OCI-LY7 (cell line): ENCODE data around the gene HDAC10. TPM values are rescaled to one million over a fixed set of nuclear protein-coding genes. Genes with fewer than 3 reads are reported as not detected.

Experiments
- BruUV-seq: library from RNA; stranded (reverse); fragments of 400-500 nt; replicated peaks from 2 replicates; lab custom pipeline; 2021; lab: Mats Ljungman, UMichigan
- CTCF ChIA-PET: fragments of 300-600 bp; sonication (Branson Sonifier 250); formaldehyde crosslinking; loops from one replicate; lab custom pipeline; 2022; ENCODE audit warnings: antibody characterized with exemption; ENCODE audit not compliant: unreplicated experiment; lab: Charles Lee
- POLR2A ChIA-PET: fragments of 300-600 bp; sonication (Branson Sonifier 250); formaldehyde crosslinking; loops from one replicate; lab custom pipeline; 2022; ENCODE audit warnings: antibody characterized with exemption; lab: Charles Lee
- DNase-seq: peaks from one replicate; pipeline ENCODE4 v3.0.0-alpha.2; 2015; ENCODE audit warnings: low spot score
- H2AFZ ChIP-seq: fragments of 200-600 bp; sonication (generic), shearing (Covaris generic); 2 replicates; pipeline ENCODE4 v1.6.1; 2014; ENCODE audit warnings: mild to moderate bottlenecking, antibody characterized with exemption, low read length, moderate library complexity
- H3K27ac ChIP-seq: fragments of 200-600 bp; sonication (generic); 2 replicates; pipeline ENCODE4 v1.5.1; 2014; ENCODE audit warnings: mixed run types, low read depth, mild to moderate bottlenecking, moderate library complexity, low read length, inconsistent platforms; ENCODE audit not compliant: poor library complexity, severe bottlenecking
- H3K36me3 ChIP-seq: fragments of 200-600 bp; sonication (generic); 2 replicates; pipeline ENCODE4 v1.6.1; 2014; ENCODE audit warnings: mild to moderate bottlenecking, antibody characterized with exemption, low read length, moderate library complexity, mixed read lengths; ENCODE audit not compliant: insufficient read depth
- H3K4me1 ChIP-seq: fragments of 200-600 bp; sonication (generic); 2 replicates; pipeline ENCODE4 v1.5.1; 2014; ENCODE audit warnings: mild to moderate bottlenecking, low read length; ENCODE audit not compliant: insufficient read depth, poor library complexity, severe bottlenecking
- H3K4me2 ChIP-seq: fragments of 200-600 bp; sonication (generic); 2 replicates; pipeline ENCODE4 v1.6.1; 2014; ENCODE audit warnings: mild to moderate bottlenecking, low read length
- H3K4me3 ChIP-seq: fragments of 200-600 bp; sonication (generic); 2 replicates; pipeline ENCODE4 v1.5.1; 2014; ENCODE audit warnings: mild to moderate bottlenecking, low read depth, low read length; ENCODE audit not compliant: poor library complexity, severe bottlenecking
- H3K79me2 ChIP-seq: fragments of 200-600 bp; sonication (generic); 2 replicates; pipeline ENCODE4 v1.6.1; 2016; ENCODE audit warnings: low read depth, mild to moderate bottlenecking, low read length, moderate library complexity, mixed read lengths; ENCODE audit not compliant: insufficient read depth
- H3K9me2 ChIP-seq: fragments of 200-600 bp; sonication (generic); 2 replicates; pipeline ENCODE4 v1.6.1; 2016; ENCODE audit warnings: mild to moderate bottlenecking, low read length, mixed read lengths; ENCODE audit not compliant: insufficient read depth
- H3K9me3 ChIP-seq: fragments of 200-600 bp; sonication (generic); 2 replicates; pipeline ENCODE4 v1.6.1; 2014; ENCODE audit warnings: mild to moderate bottlenecking, mixed run types, low read length, mixed read lengths
- H4K20me1 ChIP-seq: fragments of 200-600 bp; sonication (generic); 2 replicates; pipeline ENCODE4 v1.6.1; 2014; ENCODE audit warnings: mild to moderate bottlenecking, antibody characterized with exemption, low read length, moderate library complexity, mixed read lengths; ENCODE audit not compliant: insufficient read depth
- EZH2phosphoT487 ChIP-seq: fragments of 200-600 bp; sonication (generic); IDR thresholded peaks from 2 replicates; pipeline ENCODE4 v1.6.1; 2018; ENCODE audit warnings: low read depth, borderline replicate concordance, mild to moderate bottlenecking, mixed run types, antibody characterized with exemption, low read length, moderate library complexity, mixed read lengths
- intact Hi-C: fragments of 100-400 bp; cut with micrococcal nuclease; formaldehyde crosslinking; loops from one replicate; pipeline ENCODE4 v1.10.0; 2022; ENCODE audit not compliant: unreplicated experiment
- total RNA-seq, 2 experiments: library from RNA; depleted of rRNA in 1 of 2; stranded (reverse); fragments of >200 nt in 1 of 2; shearing (Covaris generic) in 1 of 2; gene quantifications; 2 replicates each; pipeline ENCODE4 v1.2.3, GENCODE V29; 2014 to 2022
- TF ChIP-seq, protein P1 (sequence below): fragments of 200-600 bp; sonication (generic); conservative IDR thresholded peaks from 2 replicates; pipeline ENCODE4 v1.5.1; 2014; ENCODE audit warnings: mild to moderate bottlenecking, antibody characterized with exemption, low read length, moderate library complexity, mixed read lengths

The HDAC10 gene
- total RNA-seq, 2 experiments from 2014 or later = 49.4 to 74.9 TPM

- BruUV-seq = no TSS peak
- Histone ChIP-seq H3K4me2 (peak within 1 kb of the TSS; percentile 94), H3K9me2 (no peaks in the 10 kb centered on the region), H3K4me3 (peak within 1 kb of the TSS; percentile 73), H3K4me1 (peaks cover 40% of the 10 kb centered on the region), H2AFZ (peak within 1 kb of the TSS; percentile 20; the same call in 1 of the 2 replicates), H3K36me3 (peaks cover 2% of the 10 kb centered on the region; the same call in 1 of the 2 replicates), H3K9me3 (no peaks in the 10 kb centered on the region), H4K20me1 (no peaks in the 10 kb centered on the region), H3K79me2 (no peaks in the 10 kb centered on the region), H3K27ac (peak within 1 kb of the TSS; percentile 44)
- no peak for TF ChIP-seq EZH2phosphoT487
- TF ChIP-seq, protein P1, sequence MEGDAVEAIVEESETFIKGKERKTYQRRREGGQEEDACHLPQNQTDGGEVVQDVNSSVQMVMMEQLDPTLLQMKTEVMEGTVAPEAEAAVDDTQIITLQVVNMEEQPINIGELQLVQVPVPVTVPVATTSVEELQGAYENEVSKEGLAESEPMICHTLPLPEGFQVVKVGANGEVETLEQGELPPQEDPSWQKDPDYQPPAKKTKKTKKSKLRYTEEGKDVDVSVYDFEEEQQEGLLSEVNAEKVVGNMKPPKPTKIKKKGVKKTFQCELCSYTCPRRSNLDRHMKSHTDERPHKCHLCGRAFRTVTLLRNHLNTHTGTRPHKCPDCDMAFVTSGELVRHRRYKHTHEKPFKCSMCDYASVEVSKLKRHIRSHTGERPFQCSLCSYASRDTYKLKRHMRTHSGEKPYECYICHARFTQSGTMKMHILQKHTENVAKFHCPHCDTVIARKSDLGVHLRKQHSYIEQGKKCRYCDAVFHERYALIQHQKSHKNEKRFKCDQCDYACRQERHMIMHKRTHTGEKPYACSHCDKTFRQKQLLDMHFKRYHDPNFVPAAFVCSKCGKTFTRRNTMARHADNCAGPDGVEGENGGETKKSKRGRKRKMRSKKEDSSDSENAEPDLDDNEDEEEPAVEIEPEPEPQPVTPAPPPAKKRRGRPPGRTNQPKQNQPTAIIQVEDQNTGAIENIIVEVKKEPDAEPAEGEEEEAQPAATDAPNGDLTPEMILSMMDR = no peak
- CTCF ChIA-PET = no interaction called here
- DNase-seq = peak; percentile 76
- POLR2A ChIA-PET = no interaction called here
- intact Hi-C loops = loop anchor here (5.0 kb wide), 1 partner anchor 237 kb away; the partner anchor contains the start of genes LMF2 and NCAPH2
Measured at GRCh38 chr22:50269970-50270665, 19.1 kb upstream of the HDAC10 start, which contains the start of gene MAPK11. Gene MAPK11, minus strand, starts transcription at chr22:50270380. Its CDS starts 88 bp downstream, at chr22:50270292.

GRCh38 chr22:50269573-50269969, 18.5 kb upstream of the HDAC10 start:
- H3K9me3 ChIP-seq = no peaks in the 10 kb centered on the region
- H3K4me1 ChIP-seq = peaks cover 42% of the 10 kb centered on the region
- TF ChIP-seq, protein P1 = no peak
- no peak for TF ChIP-seq EZH2phosphoT487
- peak overlapping the region; percentile 73 for H3K4me3 ChIP-seq
- H3K79me2 ChIP-seq = no peaks in the 10 kb centered on the region
- CTCF ChIA-PET = no interaction called here
- intact Hi-C loops = no loop called here
- H4K20me1 ChIP-seq = no peaks in the 10 kb centered on the region
- no TSS peak for BruUV-seq
- H2AFZ ChIP-seq = peak overlapping the region; percentile 20; the same call in 1 of the 2 replicates
- H3K4me2 ChIP-seq = peak overlapping the region; percentile 94
- no peaks in the 10 kb centered on the region for H3K36me3 ChIP-seq
- no peaks in the 10 kb centered on the region for H3K9me2 ChIP-seq
- H3K27ac ChIP-seq = peak overlapping the region; percentile 44
- no peak for DNase-seq
- POLR2A ChIA-PET = no interaction called here

DNA sequence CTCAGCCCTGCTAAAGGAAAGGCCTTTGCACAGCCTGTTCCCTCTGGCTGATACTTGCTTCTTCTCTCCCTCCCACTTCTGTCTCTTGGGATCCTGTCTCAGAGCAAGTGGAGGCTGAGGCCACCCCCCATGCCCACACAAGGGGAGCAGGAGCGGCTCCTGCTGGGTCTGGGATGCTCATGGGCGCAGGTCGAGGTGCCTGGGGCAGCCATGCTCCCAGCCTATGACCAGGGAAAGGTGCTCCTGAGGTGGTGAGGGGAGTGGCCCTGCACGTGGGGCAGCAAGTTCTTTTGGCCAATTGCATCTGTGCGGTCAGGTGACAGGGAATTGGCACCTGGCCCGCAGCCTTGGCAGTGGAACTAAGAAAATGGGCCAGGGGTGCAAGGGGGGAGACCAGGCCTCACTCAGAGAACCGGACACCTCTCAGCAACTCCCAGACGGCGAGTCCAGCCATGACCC, 17.6 kb upstream of the HDAC10 start:
- POLR2A ChIA-PET = interaction anchor here (0.6 kb wide), 1 partner anchor 370 kb away, joined by 3 read pairs; no protein-coding TSS in a partner anchor
- intact Hi-C loops = no loop called here
- no peaks in the 10 kb centered on the region for H4K20me1 ChIP-seq
- H3K4me2 ChIP-seq = peak overlapping the region; percentile 94
- TF ChIP-seq, protein P1 = no peak
- no peak for TF ChIP-seq EZH2phosphoT487
- H3K9me2 ChIP-seq = no peaks in the 10 kb centered on the region
- CTCF ChIA-PET = no interaction called here
- no peaks in the 10 kb centered on the region for H3K79me2 ChIP-seq
- no peaks in the 10 kb centered on the region for H3K36me3 ChIP-seq
- H3K4me3 ChIP-seq = peak overlapping the region; percentile 73
- peak overlapping the region; percentile 44 for H3K27ac ChIP-seq
- H3K4me1 ChIP-seq = peaks cover 41% of the 10 kb centered on the region
- H3K9me3 ChIP-seq = no peaks in the 10 kb centered on the region
- BruUV-seq = no TSS peak
- H2AFZ ChIP-seq = no peak overlapping the region
- no peak for DNase-seq
